Bronchial epithelial cell (primary cell): ENCODE results near the gene ADRB2. TPM values are rescaled to one million over a fixed set of nuclear protein-coding genes. Genes with fewer than 3 reads are reported as not detected.

Experiments used
- DNase-seq: peaks from one replicate; pipeline ENCODE4 v3.0.0-alpha.2; 2010; ENCODE audit warnings: low read depth
- FAIRE-seq: peaks from 2 replicates; lab custom pipeline; 2011; peaks lifted over from hg19 to GRCh38; lab: Jason Lieb, UNC
- H3K27me3 ChIP-seq: 2 replicates; pipeline ENCODE4 v1.5.1; 2011; ENCODE audit warnings: low read length; ENCODE audit not compliant: control insufficient read depth, insufficient read depth
- H3K36me3 ChIP-seq: 2 replicates; pipeline ENCODE4 v1.5.1; 2011; ENCODE audit warnings: low read length; ENCODE audit not compliant: control insufficient read depth, insufficient read depth
- H3K4me3 ChIP-seq: 2 replicates; pipeline ENCODE4 v1.5.1; 2011; ENCODE audit warnings: mild to moderate bottlenecking, low read depth, low read length, control low read depth
- CTCF ChIP-seq: IDR thresholded peaks from 2 replicates; pipeline ENCODE4 v1.5.1; 2011; ENCODE audit warnings: mild to moderate bottlenecking, moderate library complexity, low read length, control low read depth, inconsistent platforms; ENCODE audit not compliant: insufficient read depth, severe bottlenecking
- total RNA-seq: library from RNA; depleted of rRNA; stranded (reverse); fragments of >200 nt; gene quantifications from 2 replicates; pipeline ENCODE4 v1.2.1, GENCODE V29; 2014

ADRB2 gene
- total RNA-seq, 1 donor from 2014 or later, result 18.7 TPM

GRCh38 chr5:148805326-148806290 is 20.8 kb upstream of the ADRB2 start:
- no peak for TF ChIP-seq CTCF
- no peaks in the 10 kb centered on the region for H3K27me3 ChIP-seq
- no peaks in the 10 kb centered on the region for H3K36me3 ChIP-seq
- FAIRE-seq, result no peak
- peak; percentile 59 for DNase-seq
- no peak overlapping the region for H3K4me3 ChIP-seq

- H3K36me3 ChIP-seq, result no peaks in the 10 kb centered on the region
- DNase-seq, result no peak
- TF ChIP-seq CTCF, result no peak
- no peak overlapping the region for H3K4me3 ChIP-seq
- H3K27me3 ChIP-seq, result no peaks in the 10 kb centered on the region
- FAIRE-seq, result no peak
Measured at GRCh38 chr5:148806520-148806931, 19.9 kb upstream of the ADRB2 start.

GRCh38 chr5:148807851-148808250 is 18.6 kb upstream of the ADRB2 start:
- no peak for TF ChIP-seq CTCF

GRCh38 chr5:148808864-148809642 is 17.4 kb upstream of the ADRB2 start:
- FAIRE-seq (no peak), DNase-seq (no peak)
- TF ChIP-seq CTCF, result no peak
- Histone ChIP-seq H3K36me3 (no peaks in the 10 kb centered on the region), H3K4me3 (peak overlapping the region; percentile 27), H3K27me3 (no peaks in the 10 kb centered on the region)

More at GRCh38 chr5:148807851-148808250, 18.6 kb upstream of the ADRB2 start:
- no peak for FAIRE-seq
- H3K4me3 ChIP-seq, result no peak overlapping the region
- no peaks in the 10 kb centered on the region for H3K27me3 ChIP-seq
- no peak for DNase-seq
- H3K36me3 ChIP-seq, result no peaks in the 10 kb centered on the region

- Histone ChIP-seq H3K4me3 (peak overlapping the region; percentile 27), H3K27me3 (no peaks in the 10 kb centered on the region), H3K36me3 (no peaks in the 10 kb centered on the region)
- FAIRE-seq (no peak), DNase-seq (no peak)
- no peak for TF ChIP-seq CTCF
Measured at GRCh38 chr5:148809781-148810524, 16.5 kb upstream of the ADRB2 start.
